Stimulated activated CD4-positive, alpha-beta T cell treated with anti-CD3 and anti-CD28 coated beads, TNF-alpha, amount 100 ng/mL, for 4 hours (primary cell): ENCODE measurements around the gene TMEM203.
A peak's percentile ranks its signal among the peaks of the same experiment; 100 is the strongest.

Experiments
- DNase-seq, 3 experiments: peaks; one replicate each; pipeline ENCODE4 v3.0.0-alpha.2; 2020; ENCODE audit warnings: low read depth in 3 of 3

TMEM203 gene

DNA sequence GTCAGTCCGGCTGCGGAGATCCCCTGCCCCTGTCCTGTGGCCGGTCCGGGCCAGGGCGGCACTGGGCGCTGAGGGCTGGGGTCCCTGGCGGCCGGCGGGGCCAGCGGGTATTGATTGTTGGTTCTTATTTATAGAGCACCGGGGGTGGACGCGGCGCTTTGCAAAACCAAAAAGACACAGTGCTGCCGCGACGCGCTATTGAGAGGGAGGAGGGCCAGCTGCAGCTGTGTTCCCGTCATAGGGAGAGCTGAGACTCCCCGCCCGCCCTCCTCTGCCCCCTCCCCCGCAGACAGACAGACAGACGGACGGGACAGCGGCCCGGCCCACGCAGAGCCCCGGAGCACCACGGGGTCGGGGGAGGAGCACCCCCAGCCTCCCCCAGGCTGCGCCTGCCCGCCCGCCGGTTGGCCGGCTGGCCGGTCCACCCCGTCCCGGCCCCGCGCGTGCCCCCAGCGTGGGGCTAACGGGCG is 38.1 kb downstream of the TMEM203 start:
- no peak for DNase-seq

- no peak for DNase-seq
Observed at GRCh38 chr9:137166380-137167229, 38.8 kb downstream of the TMEM203 start.

GRCh38 chr9:137165250-137165836 is 40.1 kb downstream of the TMEM203 start:
- DNase-seq, result no peak

DNA sequence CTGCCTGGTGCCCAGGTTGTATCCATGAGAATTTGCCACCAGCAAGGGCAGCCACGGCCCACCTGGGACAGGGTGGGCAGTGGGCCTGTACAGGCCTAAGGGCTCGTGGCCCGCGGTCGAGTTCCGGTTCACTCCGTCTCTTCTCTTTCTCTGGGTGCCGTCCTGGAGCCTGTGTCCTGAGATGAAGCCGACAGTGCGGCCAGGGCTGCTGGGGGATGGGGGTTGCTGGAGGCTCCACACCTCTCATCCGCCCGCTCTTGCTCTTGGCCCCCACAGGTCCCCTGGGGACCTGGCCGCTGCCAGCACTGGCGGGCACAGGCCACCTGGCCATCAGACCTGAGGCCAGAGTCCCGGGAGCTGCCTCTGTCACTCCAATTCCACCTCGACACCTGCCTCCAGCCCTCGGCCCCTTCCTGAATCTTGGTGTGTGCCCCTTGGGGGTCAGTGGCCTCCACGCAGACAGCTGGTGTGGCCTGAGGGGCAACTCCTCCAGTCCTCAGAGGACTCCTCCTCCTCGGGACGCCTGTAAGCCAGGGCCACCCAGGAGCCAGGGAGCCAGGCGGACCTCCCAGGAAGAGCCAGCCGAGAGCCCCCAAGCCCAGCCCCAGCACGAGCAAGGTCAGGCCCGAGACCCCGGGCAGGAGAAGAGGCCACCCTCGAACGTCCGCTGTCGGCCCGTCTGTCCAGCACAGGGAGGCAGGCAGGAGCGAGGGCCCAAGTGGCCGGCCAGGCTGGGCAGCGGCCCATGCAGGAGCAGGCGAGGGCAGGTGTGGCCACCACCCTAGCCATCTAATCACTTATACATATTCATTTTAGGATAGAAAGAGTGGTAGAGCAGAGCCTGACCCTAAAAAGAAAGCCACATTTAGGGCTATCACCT is 40.8 kb downstream of the TMEM203 start:
- no peak for DNase-seq

DNA sequence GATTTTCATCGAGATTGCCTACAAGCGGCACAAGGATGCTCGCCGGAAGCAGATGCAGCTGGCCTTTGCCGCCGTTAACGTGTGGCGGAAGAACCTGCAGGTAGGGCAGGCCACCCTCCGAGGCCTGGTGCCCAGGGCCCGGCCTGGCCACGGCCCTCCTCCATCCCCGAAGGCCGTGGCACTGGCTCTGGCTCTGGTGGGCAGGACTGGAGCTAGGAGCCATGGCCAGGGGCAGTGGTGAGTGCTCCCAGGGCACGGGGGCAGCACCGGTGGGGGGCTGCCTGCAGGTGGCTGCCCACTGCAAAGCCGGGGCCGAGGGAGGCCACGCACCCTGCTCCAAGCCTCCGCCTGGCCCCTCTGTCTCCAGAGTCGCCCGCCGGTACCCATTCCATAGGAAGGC is 41.6 kb downstream of the TMEM203 start:
- DNase-seq, result no peak

DNA sequence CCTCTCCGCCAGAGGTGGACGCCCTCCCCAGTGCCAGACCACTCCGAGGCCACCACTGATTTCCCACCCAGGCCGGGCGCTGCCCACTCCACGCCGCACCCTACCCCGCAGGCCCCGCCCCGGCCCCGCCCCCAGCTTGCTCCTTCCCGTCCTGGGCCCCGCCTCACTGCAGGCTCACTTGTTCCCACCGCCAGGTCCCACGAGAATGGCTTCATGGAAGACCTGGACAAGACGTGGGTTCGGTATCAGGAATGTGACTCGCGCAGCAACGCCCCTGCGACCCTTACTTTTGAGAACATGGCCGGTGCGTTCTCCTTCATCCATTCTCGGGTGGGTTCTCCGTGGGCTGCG is 42.1 kb downstream of the TMEM203 start:
- no peak for DNase-seq

GRCh38 chr9:137162505-137163364 is 42.7 kb downstream of the TMEM203 start:
- no peak for DNase-seq

DNA sequence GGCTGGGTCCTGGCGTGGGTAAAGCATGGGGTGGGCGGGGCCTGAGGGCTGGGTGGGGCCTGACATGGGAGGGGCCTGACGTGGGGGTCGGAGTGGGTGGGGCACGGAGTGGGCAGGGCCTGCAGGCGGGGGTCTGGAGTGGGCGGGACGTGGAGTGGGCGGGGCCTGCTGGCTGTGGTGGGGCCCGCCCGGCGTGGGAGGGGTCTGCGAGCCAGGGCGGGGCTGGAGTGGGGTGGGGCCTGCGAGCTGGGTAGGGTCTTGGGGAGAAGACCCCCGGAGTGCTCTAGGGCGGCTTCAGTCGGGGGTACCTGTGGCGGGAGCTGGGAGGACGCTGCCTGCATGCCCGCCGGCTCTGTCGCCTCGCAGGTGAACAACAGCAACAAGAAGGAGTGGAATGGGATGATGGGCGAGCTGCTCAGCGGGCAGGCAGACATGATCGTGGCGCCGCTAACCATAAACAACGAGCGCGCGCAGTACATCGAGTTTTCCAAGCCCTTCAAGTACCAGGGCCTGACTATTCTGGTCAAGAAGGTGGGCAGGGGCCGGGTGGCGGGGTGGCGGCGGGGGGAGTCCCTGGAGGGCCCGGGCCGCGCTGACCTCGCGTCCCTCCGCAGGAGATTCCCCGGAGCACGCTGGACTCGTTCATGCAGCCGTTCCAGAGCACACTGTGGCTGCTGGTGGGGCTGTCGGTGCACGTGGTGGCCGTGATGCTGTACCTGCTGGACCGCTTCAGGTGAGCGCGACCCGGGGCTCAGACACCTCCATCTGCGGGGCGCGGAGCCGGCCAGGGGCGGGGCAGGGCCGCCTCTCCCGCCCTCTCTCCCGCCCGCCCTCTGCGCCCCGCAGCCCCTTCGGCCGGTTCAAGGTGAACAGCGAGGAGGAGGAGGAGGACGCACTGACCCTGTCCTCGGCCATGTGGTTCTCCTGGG is 43.6 kb downstream of the TMEM203 start:
- DNase-seq, result no peak

DNA sequence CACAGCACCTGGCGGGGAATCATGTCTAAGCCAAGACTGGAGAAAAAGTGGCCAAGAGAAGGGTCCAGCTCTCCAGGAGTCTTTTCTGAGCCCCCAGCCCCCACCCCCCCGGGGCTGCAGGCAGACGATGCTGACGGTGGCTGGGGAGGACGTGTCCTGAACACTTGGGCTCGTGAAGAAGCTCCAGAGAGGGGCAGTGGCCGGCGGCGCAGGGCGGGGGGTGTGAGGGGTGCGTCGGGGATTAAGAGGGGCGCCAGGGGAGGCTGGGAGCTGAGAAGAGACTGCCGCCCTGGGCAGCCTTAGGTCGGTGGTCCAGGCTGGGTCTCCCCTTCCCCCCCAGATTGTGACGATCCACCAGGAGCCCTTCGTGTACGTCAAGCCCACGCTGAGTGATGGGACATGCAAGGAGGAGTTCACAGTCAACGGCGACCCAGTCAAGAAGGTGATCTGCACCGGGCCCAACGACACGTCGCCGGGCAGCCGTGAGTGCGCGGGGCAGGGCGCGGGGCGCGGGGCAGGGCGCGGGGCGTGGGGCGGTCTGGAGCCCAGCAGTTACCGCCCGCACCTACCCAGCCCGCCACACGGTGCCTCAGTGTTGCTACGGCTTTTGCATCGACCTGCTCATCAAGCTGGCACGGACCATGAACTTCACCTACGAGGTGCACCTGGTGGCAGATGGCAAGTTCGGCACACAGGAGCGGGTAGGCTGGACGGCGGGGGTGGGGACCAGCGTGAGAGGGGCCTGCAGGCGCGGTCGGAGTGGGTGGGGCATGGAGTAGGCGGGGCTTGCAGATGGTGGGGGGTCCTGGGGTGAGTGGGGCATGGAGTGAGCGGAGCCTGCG is 44.5 kb downstream of the TMEM203 start:
- no peak for DNase-seq

- no peak for DNase-seq
Observed at GRCh38 chr9:137160054-137160425, 45.4 kb downstream of the TMEM203 start.

GRCh38 chr9:137159105-137160053 is 46.1 kb downstream of the TMEM203 start:
- no peak for DNase-seq

DNA sequence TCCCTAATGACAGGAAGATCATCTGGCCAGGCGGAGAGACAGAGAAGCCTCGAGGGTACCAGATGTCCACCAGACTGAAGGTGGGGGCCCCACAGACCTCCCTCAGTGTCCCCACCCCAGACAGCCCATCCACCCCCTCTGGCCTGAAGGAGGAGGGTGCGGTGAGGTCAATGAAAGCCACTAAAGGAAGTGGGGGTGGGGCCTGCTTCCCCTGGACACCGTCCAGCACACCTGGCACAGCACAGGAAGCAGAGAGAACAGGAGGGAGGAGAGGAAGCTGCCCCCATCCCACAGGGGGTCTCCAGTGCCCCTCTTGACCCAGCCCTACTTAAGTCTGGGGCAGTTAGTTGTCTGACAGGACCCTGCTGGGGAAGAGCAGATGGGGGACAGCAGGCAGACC is 46.8 kb downstream of the TMEM203 start:
- no peak for DNase-seq

- no peak for DNase-seq
Observed at GRCh38 chr9:137157618-137158415, 47.6 kb downstream of the TMEM203 start.

DNA sequence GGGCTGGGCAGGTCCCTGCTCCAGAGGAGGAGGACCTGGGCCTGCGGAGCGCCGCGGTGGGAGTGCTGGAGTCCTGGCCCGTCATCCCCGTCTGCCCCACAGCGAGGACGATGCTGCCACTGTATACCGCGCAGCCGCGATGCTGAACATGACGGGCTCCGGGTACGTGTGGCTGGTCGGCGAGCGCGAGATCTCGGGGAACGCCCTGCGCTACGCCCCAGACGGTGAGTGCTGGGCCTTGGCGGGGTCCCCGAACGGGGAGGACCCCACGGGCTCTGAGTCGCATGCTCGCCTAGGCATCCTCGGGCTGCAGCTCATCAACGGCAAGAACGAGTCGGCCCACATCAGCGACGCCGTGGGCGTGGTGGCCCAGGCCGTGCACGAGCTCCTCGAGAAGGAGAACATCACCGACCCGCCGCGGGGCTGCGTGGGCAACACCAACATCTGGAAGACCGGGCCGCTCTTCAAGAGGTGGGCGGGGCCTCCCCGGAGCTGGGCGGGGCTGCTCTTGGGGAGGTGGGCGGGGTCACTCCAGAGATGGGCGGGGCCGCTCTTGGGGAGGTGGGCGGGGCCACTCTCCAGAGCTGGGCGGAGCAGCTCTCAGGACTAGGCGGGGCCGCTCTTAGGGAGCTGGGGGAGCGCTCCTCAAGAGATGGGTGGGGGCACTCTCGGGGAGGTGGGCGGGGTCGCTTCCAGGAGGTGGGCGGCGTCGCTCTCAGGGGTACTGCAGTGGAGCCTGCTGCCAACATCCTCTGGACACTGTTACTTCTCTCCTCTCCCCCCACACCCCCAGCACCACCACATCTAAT is 48.7 kb downstream of the TMEM203 start:
- peak; percentile 37 to 65 (median 59) for DNase-seq
